WTC11 (cell line): ENCODE data around the gene CABP2. TPM values are rescaled to one million over a fixed set of nuclear protein-coding genes. Genes with fewer than 3 reads are reported as not detected.

ENCODE experiments used
- ATAC-seq: fragments of 200-7000 bp; cut with Tn5 transposase; 2 replicates; pipeline ENCODE4 v1.10.0; 2021; ENCODE audit warnings: mild to moderate bottlenecking, moderate library complexity
- CTCF ChIA-PET: fragments of 300-600 bp; sonication (Branson Sonifier 250); formaldehyde crosslinking; loops from one replicate; lab custom pipeline; 2021; ENCODE audit warnings: antibody characterized with exemption; lab: Charles Lee
- POLR2A ChIA-PET: fragments of 350-600 bp; sonication (Branson Sonifier 250); formaldehyde crosslinking; loops from one replicate; lab custom pipeline; 2021; ENCODE audit warnings: antibody characterized with exemption; lab: Charles Lee
- DNase-seq: peaks from one replicate; pipeline ENCODE4 v3.0.0; 2021; ENCODE audit warnings: low spot score
- H3K27ac Mint-ChIP-seq: 2 replicates; pipeline ENCODE4 v1.8.0; 2021; ENCODE audit warnings: mixed read lengths
- H3K27me3 Mint-ChIP-seq: 2 replicates; pipeline ENCODE4 v1.8.0; 2021; ENCODE audit warnings: low read depth, mild to moderate bottlenecking, moderate library complexity, mixed read lengths
- H3K36me3 Mint-ChIP-seq: 2 replicates; pipeline ENCODE4 v1.8.0; 2021; ENCODE audit warnings: mixed read lengths
- H3K4me1 Mint-ChIP-seq: 2 replicates; pipeline ENCODE4 v1.8.0; 2022; ENCODE audit warnings: mixed read lengths
- H3K4me3 Mint-ChIP-seq: 2 replicates; pipeline ENCODE4 v1.8.0; 2021; ENCODE audit warnings: mild to moderate bottlenecking, moderate library complexity, mixed read lengths
- H3K9me3 Mint-ChIP-seq: 2 replicates; pipeline ENCODE4 v1.8.0; 2021; ENCODE audit warnings: mixed read lengths
- AR ChIP-seq: fragments of 250-450 bp; sonication (Bioruptor Pico); IDR thresholded peaks from 2 replicates; pipeline ENCODE4 v1.9.0; 2021; ENCODE audit warnings: mild to moderate bottlenecking
- ATF1 ChIP-seq: sonication (generic); formaldehyde crosslinking; IDR thresholded peaks from 2 replicates; pipeline ENCODE4 v1.8.1; 2023; ENCODE audit warnings: mild to moderate bottlenecking, moderate library complexity, missing genetic modification reagents
- ATF3 ChIP-seq: sonication (generic); formaldehyde crosslinking; conservative IDR thresholded peaks from 2 replicates; pipeline ENCODE4 v1.8.1; 2022; ENCODE audit warnings: mild to moderate bottlenecking, missing genetic modification reagents
- ATF6 ChIP-seq: sonication (generic); formaldehyde crosslinking; IDR thresholded peaks from 2 replicates; pipeline ENCODE4 v1.8.1; 2023; ENCODE audit warnings: mild to moderate bottlenecking, missing genetic modification reagents
- CTCF ChIP-seq: fragments of 200-600 bp; IDR thresholded peaks from 2 replicates; pipeline ENCODE4 v1.8.0; 2022; ENCODE audit warnings: antibody characterized with exemption
- E2F1 ChIP-seq: sonication (generic); formaldehyde crosslinking; IDR thresholded peaks from 2 replicates; pipeline ENCODE4 v1.8.0; 2022; ENCODE audit warnings: mild to moderate bottlenecking, missing genetic modification reagents
- ERG ChIP-seq: fragments of 250-450 bp; sonication (Bioruptor Pico); IDR thresholded peaks from 2 replicates; pipeline ENCODE4 v1.8.0; 2021; ENCODE audit warnings: mild to moderate bottlenecking
- ESRRA ChIP-seq: sonication (generic); formaldehyde crosslinking; IDR thresholded peaks from 2 replicates; pipeline ENCODE4 v1.8.1; 2022; ENCODE audit warnings: mild to moderate bottlenecking, missing genetic modification reagents, borderline replicate concordance
- NR1H2 ChIP-seq: sonication (generic); formaldehyde crosslinking; IDR thresholded peaks from 2 replicates; pipeline ENCODE4 v1.9.0; 2021; ENCODE audit warnings: mild to moderate bottlenecking, moderate library complexity, missing genetic modification reagents
- NR3C1 ChIP-seq: sonication (generic); formaldehyde crosslinking; conservative IDR thresholded peaks from 2 replicates; pipeline ENCODE4 v1.8.1; 2023; ENCODE audit warnings: low read depth, mild to moderate bottlenecking, missing genetic modification reagents
- OVOL2 ChIP-seq: fragments of 250-450 bp; sonication (Bioruptor Pico); IDR thresholded peaks from 2 replicates; pipeline ENCODE4 v1.9.0; 2021; ENCODE audit warnings: mild to moderate bottlenecking, borderline replicate concordance
- SMAD3 ChIP-seq: sonication (generic); formaldehyde crosslinking; IDR thresholded peaks from 2 replicates; pipeline ENCODE4 v1.8.0; 2022; ENCODE audit warnings: missing genetic modification reagents, mild to moderate bottlenecking, borderline replicate concordance
- ZBTB43 ChIP-seq: sonication (generic); formaldehyde crosslinking; IDR thresholded peaks from 2 replicates; pipeline ENCODE4 v1.8.1; 2023; ENCODE audit warnings: mild to moderate bottlenecking, missing genetic modification reagents
- ZNF219 ChIP-seq: sonication (generic); formaldehyde crosslinking; IDR thresholded peaks from 2 replicates; pipeline ENCODE4 v1.8.0; 2023; ENCODE audit warnings: missing genetic modification reagents, mild to moderate bottlenecking, borderline replicate concordance
- ZNF416 ChIP-seq: fragments of 250-450 bp; sonication (Bioruptor Pico); IDR thresholded peaks from 2 replicates; pipeline ENCODE4 v1.9.0; 2021; ENCODE audit warnings: mild to moderate bottlenecking, inconsistent platforms
- total RNA-seq: library from RNA; stranded (reverse); gene quantifications from 3 replicates; pipeline ENCODE4 v1.2.3, GENCODE V29; 2021

Gene CABP2
- total RNA-seq, 1 experiment from 2014 or later: not detected

- TF ChIP-seq E2F1: no peak
- no peak for TF ChIP-seq ATF3 (CRISPR knock-in tag)
- TF ChIP-seq OVOL2 (CRISPR knock-in tag): no peak
- no peak for TF ChIP-seq NR1H2
- TF ChIP-seq NR3C1 (CRISPR knock-in tag): no peak
- TF ChIP-seq ZBTB43 (CRISPR knock-in tag): no peak
- no peak for TF ChIP-seq ZNF416 (CRISPR knock-in tag)
- no peak for TF ChIP-seq ZNF219 (CRISPR knock-in tag)
- TF ChIP-seq CTCF: no peak
- no peak for TF ChIP-seq ERG (CRISPR knock-in tag)
- no peak for TF ChIP-seq AR (CRISPR knock-in tag)
- no peak for TF ChIP-seq ATF1 (CRISPR knock-in tag)
- no peak for TF ChIP-seq SMAD3 (CRISPR knock-in tag)
- TF ChIP-seq ATF6 (CRISPR knock-in tag): no peak
- TF ChIP-seq ESRRA (CRISPR knock-in tag): no peak
- ChIA-PET CTCF (interaction anchor here (1.0 to 1.1 kb wide), 3 partner anchors 23 to 107 kb away, joined by 3 to 4 read pairs (median 4); partner anchors contain the start of gene NUDT8), POLR2A (no interaction called here)
- H3K27me3 Mint-ChIP-seq: no peaks in the 10 kb centered on the region; the same call in 1 of the 2 replicates
- no peak overlapping the region for H3K4me3 Mint-ChIP-seq
- no peaks in the 10 kb centered on the region for H3K4me1 Mint-ChIP-seq
- DNase-seq (no peak), ATAC-seq (no peak)
- H3K27ac Mint-ChIP-seq: no peak overlapping the region
- peaks cover 8% of the 10 kb centered on the region for H3K9me3 Mint-ChIP-seq
- no peaks in the 10 kb centered on the region for H3K36me3 Mint-ChIP-seq
These were observed 1.3 kb downstream of the CABP2 start for GRCh38 chr11:67521924-67522323.
